ENCODE results near the gene SPDEF. TPM values are rescaled to one million over a fixed set of nuclear protein-coding genes. Genes with fewer than 3 reads are reported as not detected.

Gene SPDEF
- total RNA-seq, 1 donor from 2014 or later: 5.0 TPM

- no peaks in the 10 kb centered on the region for H3K27me3 ChIP-seq (ENCODE audit: control insufficient read depth, insufficient read depth, low read length)
- TF ChIP-seq CTCF (IDR thresholded peaks at IDR 0.05; ENCODE audit: insufficient read depth, low read length, severe bottlenecking): no peak
- no peak for DNase-seq (ENCODE audit: low read depth)
- peaks cover 8% of the 10 kb centered on the region for H3K36me3 ChIP-seq (ENCODE audit: control insufficient read depth, insufficient read depth, low read length)
- H3K4me3 ChIP-seq (ENCODE audit: low read depth, low read length): no peak overlapping the region
- no peak for FAIRE-seq
These were observed 15.3 kb downstream of the SPDEF start for GRCh38 chr6:34540841-34541240.

GRCh38 chr6:34540222-34540621 lies 15.9 kb downstream of the SPDEF start:
- H3K4me3 ChIP-seq (ENCODE audit: low read depth, low read length): no peak overlapping the region
- FAIRE-seq (no peak), DNase-seq (ENCODE audit: low read depth) (no peak)
- peaks cover 8% of the 10 kb centered on the region for H3K36me3 ChIP-seq (ENCODE audit: control insufficient read depth, insufficient read depth, low read length)
- no peaks in the 10 kb centered on the region for H3K27me3 ChIP-seq (ENCODE audit: control insufficient read depth, insufficient read depth, low read length)
- no peak for TF ChIP-seq CTCF (IDR thresholded peaks at IDR 0.05; ENCODE audit: insufficient read depth, low read length, severe bottlenecking)

GRCh38 chr6:34539181-34539580 lies 16.9 kb downstream of the SPDEF start:
- Histone ChIP-seq H3K4me3 (ENCODE audit: low read depth, low read length) (no peak overlapping the region), H3K36me3 (ENCODE audit: control insufficient read depth, insufficient read depth, low read length) (peaks cover 8% of the 10 kb centered on the region), H3K27me3 (ENCODE audit: control insufficient read depth, insufficient read depth, low read length) (no peaks in the 10 kb centered on the region)
- no peak for TF ChIP-seq CTCF (IDR thresholded peaks at IDR 0.05; ENCODE audit: insufficient read depth, low read length, severe bottlenecking)
- no peak for FAIRE-seq
- DNase-seq (ENCODE audit: low read depth): no peak

GRCh38 chr6:34538581-34538980 lies 17.5 kb downstream of the SPDEF start:
- DNase-seq (ENCODE audit: low read depth) (no peak), FAIRE-seq (no peak)
- TF ChIP-seq CTCF (IDR thresholded peaks at IDR 0.05; ENCODE audit: insufficient read depth, low read length, severe bottlenecking): no peak
- no peak overlapping the region for H3K4me3 ChIP-seq (ENCODE audit: low read depth, low read length)
- H3K27me3 ChIP-seq (ENCODE audit: control insufficient read depth, insufficient read depth, low read length): no peaks in the 10 kb centered on the region
- H3K36me3 ChIP-seq (ENCODE audit: control insufficient read depth, insufficient read depth, low read length): peaks cover 8% of the 10 kb centered on the region

- FAIRE-seq: no peak
- H3K4me3 ChIP-seq (ENCODE audit: low read depth, low read length): no peak overlapping the region
These were observed 18.1 kb downstream of the SPDEF start for GRCh38 chr6:34537922-34538550.

More at GRCh38 chr6:34537922-34538550, 18.1 kb downstream of the SPDEF start:
- TF ChIP-seq CTCF (IDR thresholded peaks at IDR 0.05; ENCODE audit: insufficient read depth, low read length, severe bottlenecking): no peak
- H3K36me3 ChIP-seq (ENCODE audit: control insufficient read depth, insufficient read depth, low read length): peaks cover 8% of the 10 kb centered on the region
- no peaks in the 10 kb centered on the region for H3K27me3 ChIP-seq (ENCODE audit: control insufficient read depth, insufficient read depth, low read length)
- no peak for DNase-seq (ENCODE audit: low read depth)

All from bronchial epithelial cell (primary cell).